ENCODE data around the gene ILKAP. TPM values are rescaled to one million over a fixed set of nuclear protein-coding genes. Genes with fewer than 3 reads are reported as not detected.
A peak's percentile ranks its signal among the peaks of the same experiment; 100 is the strongest.

Gene ILKAP
- polyA plus RNA-seq, 2 of the 4 experiments (the other 2 are of a cell fraction) = 36.3 to 41.4 TPM

- WGBS (ENCODE audit: missing lambda C conversion rate) = 70% methylated on average over 11 of the region's 14 CpGs
- Histone ChIP-seq H3K27ac (0 out of 6 replicates have a peak overlapping the region, but pooled peaks of 1 of the 2 experiments have one; percentile 1), H3K4me2 (no peak overlapping the region), H3K4me1 (peaks cover 15% of the 10 kb centered on the region; the same call in 2 of the 3 replicates), H3K4me3 (no peak overlapping the region), H3K9me3 (no peaks in the 10 kb centered on the region)
- FAIRE-seq (no peak), ATAC-seq (peak in 1 of 2 experiments; percentile 1; a peak in 1 of 6 replicates), DNase-seq (ENCODE audit: low read depth in 1 of 2, low spot score in 1 of 2) (no peak)
- TF ChIP-seq MYC (IDR thresholded peaks at IDR 0.05; ENCODE audit: borderline replicate concordance, low read length) (no peak), NFE2L2 (conservative IDR thresholded peaks at IDR 0.05; ENCODE audit: low read length) (no peak), CTCF (IDR thresholded peaks at IDR 0.05) (no peak), TP53 (CRISPR knock-in tag; IDR thresholded peaks at IDR 0.05) (no peak), CBX2 (IDR thresholded peaks at IDR 0.05; ENCODE audit: borderline replicate concordance, low read depth) (no peak), EHMT2 (IDR thresholded peaks at IDR 0.05; ENCODE audit: low read depth) (no peak), HMGXB4 (CRISPR knock-in tag; IDR thresholded peaks at IDR 0.05; ENCODE audit: borderline replicate concordance) (no peak), SMC3 (IDR thresholded peaks at IDR 0.05) (no peak)
- POLR2A ChIA-PET = no interaction called here
- CTCF ChIA-PET = interaction anchor here (1.0 to 3.2 kb wide), 6 partner anchors 9 to 239 kb away, joined by 3 to 15 read pairs (median 3); no protein-coding TSS in a partner anchor
These were observed 41.1 kb downstream of the ILKAP start for GRCh38 chr2:238162251-238162845.

GRCh38 chr2:238161291-238162051, 42.0 kb downstream of the ILKAP start:
- no peak for FAIRE-seq

More at GRCh38 chr2:238161291-238162051, 42.0 kb downstream of the ILKAP start:
- no peak overlapping the region for H3K4me3 ChIP-seq
- ChIA-PET POLR2A (no interaction called here), CTCF (interaction anchor here (0.6 to 3.2 kb wide), 11 partner anchors 9 to 272 kb away, joined by 3 to 15 read pairs (median 3); no protein-coding TSS in a partner anchor)
- H3K4me2 ChIP-seq = no peak overlapping the region
- ATAC-seq = no peak
- TF ChIP-seq FOSB (CRISPR knock-in tag; IDR thresholded peaks at IDR 0.05) = no peak
- TF ChIP-seq HMGXB4 (CRISPR knock-in tag; IDR thresholded peaks at IDR 0.05; ENCODE audit: borderline replicate concordance) = no peak
- no peak for TF ChIP-seq PHF8 (IDR thresholded peaks at IDR 0.05; ENCODE audit: borderline replicate concordance, low read depth)
- TF ChIP-seq ESRRA (IDR thresholded peaks at IDR 0.05; ENCODE audit: borderline replicate concordance, low read length) = no peak
- TF ChIP-seq NPAS2 (CRISPR knock-in tag; IDR thresholded peaks at IDR 0.05; ENCODE audit: borderline replicate concordance) = no peak
- TF ChIP-seq HDAC2 (IDR thresholded peaks at IDR 0.05) = no peak
- TF ChIP-seq RCOR1 (IDR thresholded peaks at IDR 0.05; ENCODE audit: low read depth, low read length) = no peak
- no peak for TF ChIP-seq CHD4 (IDR thresholded peaks at IDR 0.05; ENCODE audit: borderline replicate concordance)
- TF ChIP-seq RNF2 (IDR thresholded peaks at IDR 0.05; ENCODE audit: borderline replicate concordance, low read depth) = no peak
- no peak for TF ChIP-seq RAD21 (conservative IDR thresholded peaks at IDR 0.05 in 1 of 2, IDR thresholded peaks at IDR 0.05 in 1 of 2)
- no peak for TF ChIP-seq TP53 (CRISPR knock-in tag; IDR thresholded peaks at IDR 0.05)
- no peak for TF ChIP-seq ZC3H11A (IDR thresholded peaks at IDR 0.05)
- no peak for TF ChIP-seq MAFK (IDR thresholded peaks at IDR 0.05; ENCODE audit: partially characterized antibody)
- TF ChIP-seq CEBPB (IDR thresholded peaks at IDR 0.05) = no peak
- no peak for TF ChIP-seq PBX3 (IDR thresholded peaks at IDR 0.05)
- TF ChIP-seq SMC3 (IDR thresholded peaks at IDR 0.05) = no peak
- TF ChIP-seq HOXA7 (CRISPR knock-in tag; IDR thresholded peaks at IDR 0.05) = no peak
- H3K9me3 ChIP-seq = no peaks in the 10 kb centered on the region
- WGBS (ENCODE audit: missing lambda C conversion rate) = 85% methylated on average over 21 of the region's 21 CpGs
- DNase-seq (ENCODE audit: low read depth in 1 of 2, low spot score in 1 of 2) = no peak
- H3K4me1 ChIP-seq = peaks cover 15% of the 10 kb centered on the region; the same call in 2 of the 3 replicates
- no peak overlapping the region for H3K27ac ChIP-seq
